ENCODE results near the gene TM7SF2.

TM7SF2 gene

GRCh38 chr11:65156256-65156655, 44.6 kb downstream of the TM7SF2 start:
- no peak for DNase-seq (ENCODE audit: low read depth in 3 of 3)

GRCh38 chr11:65156926-65157325, 45.3 kb downstream of the TM7SF2 start:
- no peak for DNase-seq (ENCODE audit: low read depth in 3 of 3)

GRCh38 chr11:65157336-65157735, 45.7 kb downstream of the TM7SF2 start:
- DNase-seq (ENCODE audit: low read depth in 3 of 3): no peak

DNA sequence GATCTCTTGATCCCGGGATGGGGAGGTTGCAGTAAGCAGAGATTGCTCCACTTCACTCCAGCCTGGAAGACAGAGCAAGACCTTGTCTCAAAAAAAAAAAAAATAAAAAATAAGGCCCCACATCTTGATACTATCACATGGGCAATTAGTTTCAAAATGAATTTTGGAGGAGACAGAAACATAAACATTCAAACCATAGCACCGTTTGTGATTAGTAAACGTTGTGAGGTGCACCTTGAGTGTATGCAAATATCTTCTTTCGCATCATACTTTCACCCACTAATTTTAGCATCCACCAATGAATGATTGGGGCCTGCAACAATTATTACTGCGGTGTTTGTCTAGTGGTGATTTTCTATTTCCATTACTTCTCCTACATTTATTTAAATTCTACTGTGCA, 47.3 kb downstream of the TM7SF2 start:
- no peak for DNase-seq (ENCODE audit: low read depth in 3 of 3)

DNA sequence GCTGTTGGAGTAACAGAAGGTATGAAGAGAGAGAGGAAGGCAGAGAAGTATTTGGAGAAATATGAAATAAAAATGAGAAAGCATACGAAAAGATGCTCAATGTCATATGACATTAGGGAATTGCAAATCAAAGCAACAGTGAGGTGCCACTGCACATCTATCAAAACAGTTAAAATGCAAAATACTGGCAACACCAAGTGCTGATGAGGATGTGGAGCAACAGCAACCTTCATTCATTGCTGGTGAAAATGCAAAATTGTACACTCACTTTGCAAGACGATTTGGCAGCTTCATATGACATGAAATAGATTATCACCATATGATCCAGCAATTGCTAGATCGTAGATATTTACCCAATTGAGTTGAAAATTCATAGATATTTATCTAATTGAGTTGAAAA, 49.0 kb downstream of the TM7SF2 start:
- no peak for DNase-seq (ENCODE audit: low read depth in 3 of 3)

- DNase-seq (ENCODE audit: low read depth in 3 of 3): no peak
These were observed 52.0 kb downstream of the TM7SF2 start for GRCh38 chr11:65163684-65164083.

Data from stimulated activated CD4-positive, alpha-beta T cell treated with anti-CD3 and anti-CD28 coated beads, TNF-alpha, amount 100 ng/mL, for 24 hours (primary cell).